Stimulated activated naive CD8-positive, alpha-beta T cell treated with anti-CD3 and anti-CD28 coated beads, Interleukin-15, Interleukin-2, amounts not matched to agents 100 U/mL and 50 U/mL, for 24 hours (primary cell): Measurements from ENCODE around the gene CCDC178.
"Not testable (repeated sequence)": the region's sequence is repeated elsewhere in the genome, so short reads cannot be mapped to it uniquely, and the experiment has no call there.

Experiments used
- ATAC-seq: fragments of 150-1000 bp; cut with Tn5 transposase; one replicate; pipeline ENCODE4 v1.10.0; 2021
- DNase-seq: peaks from one replicate; pipeline ENCODE4 v3.0.0; 2021

Gene CCDC178

GRCh38 chr18:33210575-33211189 is 229.8 kb downstream of the CCDC178 start:
- DNase-seq (no peak), ATAC-seq (no peak)

- DNase-seq: no peak
- no peak for ATAC-seq
Observed at GRCh38 chr18:33205777-33206176, 234.7 kb downstream of the CCDC178 start.

- no peak for DNase-seq
- ATAC-seq: no peak
Observed at GRCh38 chr18:33201509-33201926, 239.0 kb downstream of the CCDC178 start.

GRCh38 chr18:33195795-33196194 is 244.7 kb downstream of the CCDC178 start:
- no peak for DNase-seq
- no peak for ATAC-seq

- DNase-seq (no peak), ATAC-seq (no peak)
Observed at GRCh38 chr18:33194793-33195192, 245.7 kb downstream of the CCDC178 start.

- DNase-seq: no peak
- ATAC-seq: no peak
Observed at GRCh38 chr18:33184958-33185357, 255.6 kb downstream of the CCDC178 start.

- no peak for ATAC-seq
- no peak for DNase-seq
Observed at GRCh38 chr18:33184175-33184574, 256.3 kb downstream of the CCDC178 start.

- DNase-seq (no peak), ATAC-seq (no peak)
Observed at GRCh38 chr18:33183136-33183535, 257.4 kb downstream of the CCDC178 start.

GRCh38 chr18:33181016-33181415 is 259.5 kb downstream of the CCDC178 start:
- DNase-seq (no peak), ATAC-seq (no peak)

- DNase-seq (no peak), ATAC-seq (no peak)
Observed at GRCh38 chr18:33169218-33169617, 271.3 kb downstream of the CCDC178 start.

GRCh38 chr18:33164121-33164520 is 276.4 kb downstream of the CCDC178 start:
- ATAC-seq, DNase-seq: not testable (repeated sequence)

GRCh38 chr18:33161131-33161530 is 279.4 kb downstream of the CCDC178 start:
- ATAC-seq (no peak), DNase-seq (no peak)

- no peak for ATAC-seq
- no peak for DNase-seq
Observed at GRCh38 chr18:33159151-33159550, 281.4 kb downstream of the CCDC178 start.

GRCh38 chr18:33157893-33158292 is 282.6 kb downstream of the CCDC178 start:
- ATAC-seq: no peak
- no peak for DNase-seq

- no peak for DNase-seq
- no peak for ATAC-seq
Observed at GRCh38 chr18:33156906-33157470, 283.5 kb downstream of the CCDC178 start.

GRCh38 chr18:33154049-33154448 is 286.5 kb downstream of the CCDC178 start:
- no peak for ATAC-seq

GRCh38 chr18:33152376-33152775 is 288.1 kb downstream of the CCDC178 start:
- ATAC-seq (no peak), DNase-seq (no peak)

More at GRCh38 chr18:33154049-33154448, 286.5 kb downstream of the CCDC178 start:
- DNase-seq: no peak

- DNase-seq, ATAC-seq: not testable (repeated sequence)
Observed at GRCh38 chr18:33147811-33148210, 292.7 kb downstream of the CCDC178 start.

GRCh38 chr18:33146014-33146413 is 294.5 kb downstream of the CCDC178 start:
- DNase-seq: no peak
- ATAC-seq: no peak

GRCh38 chr18:33135951-33136660 is 304.4 kb downstream of the CCDC178 start:
- ATAC-seq (no peak), DNase-seq (no peak)

GRCh38 chr18:33132657-33133056 is 307.9 kb downstream of the CCDC178 start:
- ATAC-seq: no peak
- DNase-seq: no peak

GRCh38 chr18:33128581-33128980 is 311.9 kb downstream of the CCDC178 start:
- no peak for DNase-seq
- ATAC-seq: no peak

GRCh38 chr18:33123862-33124518 is 316.5 kb downstream of the CCDC178 start:
- DNase-seq (no peak), ATAC-seq (no peak)
